Tibial nerve (tissue), 3 donors: ENCODE measurements around the gene CLDN6.

Experiments
- POLR2A ChIP-seq, 2 donors: fragments of 450-650 bp; IDR thresholded peaks; one replicate each; pipeline ENCODE4 v1.6.1; 2017; ENCODE audit warnings: antibody characterized with exemption in 2 of 2, mild to moderate bottlenecking in 2 of 2, moderate library complexity in 2 of 2
- TF ChIP-seq, protein P1 (sequence below), 5 experiments: fragments of 200-600 bp in 3 of 5; fragments of 450-650 bp in 2 of 5; sonication (generic) in 3 of 5; IDR thresholded peaks; one replicate each; pipeline ENCODE4 v1.5.1; 2016 to 2019; ENCODE audit warnings: antibody characterized with exemption in 5 of 5, mild to moderate bottlenecking in 3 of 5, moderate library complexity in 2 of 5

DNA sequence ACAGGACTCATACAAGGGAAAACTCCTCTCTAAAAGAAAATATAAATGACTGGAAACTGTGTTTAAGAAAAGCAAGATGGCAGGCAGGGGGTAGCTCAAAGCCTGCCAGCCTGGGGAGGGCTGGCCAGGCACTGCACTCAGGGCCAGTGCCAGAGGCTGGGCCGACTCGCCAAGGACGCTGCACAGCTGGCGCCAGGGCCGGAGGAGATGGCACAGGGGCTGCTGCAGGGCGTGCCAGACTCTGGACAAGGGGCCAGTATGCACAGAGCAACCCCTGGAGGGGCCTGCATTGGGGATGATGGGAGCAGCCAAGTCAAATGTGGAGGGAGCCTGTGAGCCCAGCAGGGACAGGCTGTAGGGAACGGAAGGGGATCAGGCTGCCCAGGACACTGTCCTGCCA is 41.8 kb downstream of the CLDN6 start:
- TF ChIP-seq, protein P1, sequence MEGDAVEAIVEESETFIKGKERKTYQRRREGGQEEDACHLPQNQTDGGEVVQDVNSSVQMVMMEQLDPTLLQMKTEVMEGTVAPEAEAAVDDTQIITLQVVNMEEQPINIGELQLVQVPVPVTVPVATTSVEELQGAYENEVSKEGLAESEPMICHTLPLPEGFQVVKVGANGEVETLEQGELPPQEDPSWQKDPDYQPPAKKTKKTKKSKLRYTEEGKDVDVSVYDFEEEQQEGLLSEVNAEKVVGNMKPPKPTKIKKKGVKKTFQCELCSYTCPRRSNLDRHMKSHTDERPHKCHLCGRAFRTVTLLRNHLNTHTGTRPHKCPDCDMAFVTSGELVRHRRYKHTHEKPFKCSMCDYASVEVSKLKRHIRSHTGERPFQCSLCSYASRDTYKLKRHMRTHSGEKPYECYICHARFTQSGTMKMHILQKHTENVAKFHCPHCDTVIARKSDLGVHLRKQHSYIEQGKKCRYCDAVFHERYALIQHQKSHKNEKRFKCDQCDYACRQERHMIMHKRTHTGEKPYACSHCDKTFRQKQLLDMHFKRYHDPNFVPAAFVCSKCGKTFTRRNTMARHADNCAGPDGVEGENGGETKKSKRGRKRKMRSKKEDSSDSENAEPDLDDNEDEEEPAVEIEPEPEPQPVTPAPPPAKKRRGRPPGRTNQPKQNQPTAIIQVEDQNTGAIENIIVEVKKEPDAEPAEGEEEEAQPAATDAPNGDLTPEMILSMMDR (IDR thresholded peaks at IDR 0.05), result no peak
- no peak for TF ChIP-seq POLR2A (IDR thresholded peaks at IDR 0.05)
